GM18873 (cell line): Measurements from ENCODE around the gene PRR20G.

Source experiments
- ATAC-seq: cut with Tn5 transposase; IDR thresholded peaks from one replicate; pipeline ENCODE4 v1.9.1; 2021; ENCODE audit warnings: mild to moderate bottlenecking, moderate library complexity, moderate number of reproducible peaks; ENCODE audit not compliant: unreplicated experiment, low FRiP score

PRR20G gene

GRCh38 chr3:127264794-127265514 is 22.9 kb downstream of the PRR20G start:
- no peak for ATAC-seq

GRCh38 chr3:127264292-127264691 is 23.6 kb downstream of the PRR20G start:
- ATAC-seq: no peak

GRCh38 chr3:127263586-127264231 is 24.1 kb downstream of the PRR20G start:
- no peak for ATAC-seq

GRCh38 chr3:127263037-127263436 is 24.8 kb downstream of the PRR20G start:
- no peak for ATAC-seq

GRCh38 chr3:127262533-127262932 is 25.3 kb downstream of the PRR20G start:
- ATAC-seq: no peak

- no peak for ATAC-seq
These were observed 25.9 kb downstream of the PRR20G start for GRCh38 chr3:127261925-127262324.

- no peak for ATAC-seq
These were observed 26.9 kb downstream of the PRR20G start for GRCh38 chr3:127260826-127261555.

GRCh38 chr3:127260416-127260815 is 27.4 kb downstream of the PRR20G start:
- no peak for ATAC-seq

GRCh38 chr3:127259882-127260281 is 28.0 kb downstream of the PRR20G start:
- no peak for ATAC-seq

- no peak for ATAC-seq
These were observed 29.1 kb downstream of the PRR20G start for GRCh38 chr3:127258733-127259132.

- ATAC-seq: no peak
These were observed 30.5 kb downstream of the PRR20G start for GRCh38 chr3:127257351-127257750.

GRCh38 chr3:127256733-127257271 is 31.0 kb downstream of the PRR20G start:
- ATAC-seq: no peak

GRCh38 chr3:127256138-127256537 is 31.7 kb downstream of the PRR20G start:
- ATAC-seq: no peak

GRCh38 chr3:127255516-127255915 is 32.3 kb downstream of the PRR20G start:
- no peak for ATAC-seq

GRCh38 chr3:127254730-127255129 is 33.1 kb downstream of the PRR20G start:
- no peak for ATAC-seq

- ATAC-seq: no peak
These were observed 33.7 kb downstream of the PRR20G start for GRCh38 chr3:127254033-127254644.

- ATAC-seq: no peak
These were observed 34.4 kb downstream of the PRR20G start for GRCh38 chr3:127253491-127253890.

GRCh38 chr3:127252446-127252845 is 35.4 kb downstream of the PRR20G start:
- no peak for ATAC-seq

GRCh38 chr3:127250032-127250431 is 37.8 kb downstream of the PRR20G start:
- no peak for ATAC-seq

- ATAC-seq: no peak
These were observed 40.6 kb downstream of the PRR20G start for GRCh38 chr3:127247292-127247691.

GRCh38 chr3:127238602-127239001 is 49.2 kb downstream of the PRR20G start:
- ATAC-seq: no peak
